Endothelial cell of umbilical vein (primary cell): ENCODE results near the gene ORAI3. TPM values are rescaled to one million over a fixed set of nuclear protein-coding genes. Genes with fewer than 3 reads are reported as not detected.

Experiments
- BruUV-seq: library from RNA; stranded (reverse); fragments of 400-500 nt; replicated peaks from 2 replicates; lab custom pipeline; 2021; lab: Mats Ljungman, UMichigan
- CTCF ChIA-PET: fragments of 300-600, 350-600 bp; sonication (Branson Sonifier 250); formaldehyde crosslinking; loops from one replicate; lab custom pipeline; 2021; ENCODE audit warnings: antibody characterized with exemption, inconsistent platforms; lab: Charles Lee
- POLR2A ChIA-PET: fragments of 300-600, 350-600 bp; sonication (Branson Sonifier 250); formaldehyde crosslinking; loops from one replicate; lab custom pipeline; 2021; ENCODE audit warnings: antibody characterized with exemption, inconsistent platforms; lab: Charles Lee
- DNase-seq: peaks from one replicate; pipeline ENCODE4 v3.0.0-alpha.2; 2011; ENCODE audit warnings: low read depth, low spot score
- FAIRE-seq: peaks from 2 replicates; lab custom pipeline; 2011; peaks lifted over from hg19 to GRCh38; lab: Jason Lieb, UNC
- H2AFZ ChIP-seq: 2 replicates; pipeline ENCODE4 v1.6.0; 2012; ENCODE audit warnings: low read depth, low read length, control low read depth, inconsistent platforms
- H3K27ac ChIP-seq: 2 replicates; pipeline ENCODE4 v1.5.1; 2011; ENCODE audit warnings: low read depth, mild to moderate bottlenecking, control low read depth, low read length, moderate library complexity; ENCODE audit not compliant: insufficient read depth
- H3K27me3 ChIP-seq, 2 experiments: 2 replicates each; pipeline versions ENCODE4 v1.6.0 to v1.6.1; 2011; ENCODE audit warnings: low read length in 2 of 2, mixed read lengths in 1 of 2; ENCODE audit not compliant: control insufficient read depth in 2 of 2, insufficient read depth in 2 of 2
- H3K36me3 ChIP-seq, 2 experiments: 2 replicates in 1 of 2; 3 replicates in 1 of 2; pipeline ENCODE4 v1.5.1; 2011; ENCODE audit warnings: low read length in 2 of 2, mild to moderate bottlenecking in 1 of 2, moderate library complexity in 1 of 2; ENCODE audit not compliant: control insufficient read depth in 2 of 2, insufficient read depth in 2 of 2; ENCODE audit errors: extremely low read depth in 1 of 2
- H3K4me1 ChIP-seq: 3 replicates; pipeline ENCODE4 v1.5.1; 2011; ENCODE audit warnings: mild to moderate bottlenecking, low read length; ENCODE audit not compliant: control insufficient read depth, insufficient read depth; ENCODE audit errors: extremely low read depth
- H3K4me2 ChIP-seq: 2 replicates; pipeline ENCODE4 v1.6.1; 2011; ENCODE audit warnings: low read length, control low read depth, mixed read lengths; ENCODE audit not compliant: insufficient read depth
- H3K4me3 ChIP-seq, 3 experiments: fragments of 200-600 bp in 1 of 3; sonication (generic), shearing (Covaris generic) in 1 of 3; replicated peaks in 1 of 3; 2 replicates each; pipeline ENCODE4 v1.5.1; 2011 to 2016; ENCODE audit warnings: control low read depth in 3 of 3, low read length in 3 of 3, mild to moderate bottlenecking in 2 of 3, inconsistent platforms in 1 of 3, low read depth in 1 of 3, moderate library complexity in 1 of 3; ENCODE audit not compliant: insufficient read depth in 1 of 3
- H3K79me2 ChIP-seq: 2 replicates; pipeline ENCODE4 v1.6.0; 2012; ENCODE audit warnings: low read length, inconsistent platforms; ENCODE audit not compliant: control insufficient read depth, insufficient read depth
- H3K9ac ChIP-seq: replicated peaks from 2 replicates; pipeline ENCODE3; 2011; ENCODE audit warnings: low read length, control low read depth; ENCODE audit not compliant: insufficient read depth; ENCODE audit errors: extremely low read depth
- H3K9me1 ChIP-seq: replicated peaks from 3 replicates; pipeline ENCODE4 v1.6.0; 2011; ENCODE audit warnings: mild to moderate bottlenecking, low read length; ENCODE audit not compliant: control insufficient read depth, insufficient read depth; ENCODE audit errors: extremely low read depth
- H3K9me3 ChIP-seq: replicated peaks from 2 replicates; pipeline ENCODE4 v1.5.1; 2012; ENCODE audit warnings: low read length, inconsistent platforms; ENCODE audit not compliant: control insufficient read depth, insufficient read depth
- H4K20me1 ChIP-seq: replicated peaks from 2 replicates; pipeline ENCODE3; 2011; ENCODE audit warnings: mild to moderate bottlenecking, low read length; ENCODE audit not compliant: control insufficient read depth, insufficient read depth; ENCODE audit errors: extremely low read depth
- EZH2 ChIP-seq: IDR thresholded peaks from 2 replicates; pipeline ENCODE4 v1.6.1; 2012; ENCODE audit warnings: borderline replicate concordance, low read depth, mild to moderate bottlenecking, moderate library complexity, low read length, inconsistent platforms; ENCODE audit not compliant: severe bottlenecking
- FOS ChIP-seq: IDR thresholded peaks from 2 replicates; pipeline ENCODE4 v1.6.1; 2011; ENCODE audit warnings: mild to moderate bottlenecking, low read length, moderate library complexity, borderline replicate concordance; ENCODE audit not compliant: insufficient read depth
- JUN ChIP-seq: IDR thresholded peaks from 2 replicates; pipeline ENCODE4 v1.6.1; 2011; ENCODE audit warnings: borderline replicate concordance, low read depth; ENCODE audit not compliant: insufficient read length, insufficient read depth
- MYC ChIP-seq: IDR thresholded peaks from one replicate; pipeline ENCODE4 v1.6.1; 2011; ENCODE audit warnings: mild to moderate bottlenecking, low read depth, low read length
- POLR2A ChIP-seq: IDR thresholded peaks from 2 replicates; pipeline ENCODE4 v1.6.1; 2012; ENCODE audit warnings: low read depth, mild to moderate bottlenecking, control low read depth, low read length
- POLR2AphosphoS5 ChIP-seq: IDR thresholded peaks from 2 replicates; pipeline ENCODE4 v1.6.1; 2012; ENCODE audit warnings: low read depth, mild to moderate bottlenecking, control low read depth, low read length, moderate library complexity; ENCODE audit not compliant: insufficient read depth
- dilution Hi-C: fragments of 300-500 bp; cut with MboI; formaldehyde crosslinking; loops from one replicate; pipeline ENCODE4 v1.15.0; 2019; ENCODE audit warnings: low sequenced_read_pairs; ENCODE audit not compliant: extremely low pct_ligation_motif_present
- intact Hi-C: fragments of 100-400 bp; cut with micrococcal nuclease; formaldehyde crosslinking; loops from one replicate; pipeline ENCODE4 v1.10.0; 2022
- polyA plus RNA-seq, 4 experiments: library from polyadenylated mRNA; depleted of rRNA in 3 of 4; stranded (reverse) in 3 of 4; unstranded in 1 of 4; fragments of >200 nt; gene quantifications; 2 replicates each; pipeline versions ENCODE4 v1.2.1 to v1.2.3, GENCODE V29; 2011 to 2012; ENCODE audit warnings: missing spikeins in 1 of 4
- total RNA-seq: library from RNA; stranded (reverse); gene quantifications from 2 replicates; pipeline ENCODE4 v1.2.3, GENCODE V29; 2021
- TF ChIP-seq, protein P1 (sequence below), 2 donors: IDR thresholded peaks; 1 replicate in 1 of 2; 2 replicates in 1 of 2; pipeline ENCODE4 v1.5.1; 2011; ENCODE audit warnings: low read length in 2 of 2, mild to moderate bottlenecking in 2 of 2, moderate library complexity in 2 of 2, control low read depth in 1 of 2, inconsistent platforms in 1 of 2, low read depth in 1 of 2; ENCODE audit not compliant: insufficient read depth in 1 of 2; ENCODE audit errors: extremely low read depth in 1 of 2

Gene ORAI3
- total and polyA plus RNA-seq, 2 donors (not counting 3 experiments of a cell fraction or from before 2014, with no cell fraction given) = 17.6 to 25.4 TPM

DNA sequence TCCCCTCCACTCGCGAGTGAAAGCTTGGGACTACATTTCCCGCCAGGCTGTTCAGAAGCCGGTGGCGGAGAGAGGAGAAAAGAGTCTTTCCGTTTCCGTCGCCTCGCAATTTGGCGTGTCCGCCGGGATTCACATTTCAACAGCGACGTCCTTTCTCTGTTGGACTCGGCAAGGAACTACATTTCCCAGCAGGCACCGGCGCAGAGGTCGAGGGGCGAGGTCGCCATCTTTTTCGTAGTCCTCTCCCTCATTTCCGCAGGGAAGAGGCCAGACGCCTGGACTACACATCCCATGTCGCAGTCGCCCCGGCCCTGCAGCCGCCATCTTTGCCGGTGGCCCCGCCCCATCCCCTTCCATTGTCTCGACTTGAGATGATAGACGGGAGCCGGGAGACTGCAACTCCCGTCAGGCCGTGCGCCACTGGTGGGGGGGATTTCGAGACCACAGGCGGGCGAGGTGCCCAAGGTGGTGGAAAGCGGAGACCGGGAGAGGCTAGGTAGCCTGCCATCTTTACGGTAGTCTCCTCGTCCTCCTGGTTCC is 26.4 kb upstream of the ORAI3 start:
- peaks cover 0 to 5% of the 10 kb centered on the region in 2 experiments for H3K36me3 ChIP-seq
- no peaks in the 10 kb centered on the region for H3K9me3 ChIP-seq
- H3K27me3 ChIP-seq = no peaks in the 10 kb centered on the region
- H3K4me2 ChIP-seq = peak overlapping the region; percentile 72
- dilution Hi-C loops = no loop called here
- H3K9ac ChIP-seq = peak overlapping the region; percentile 67
- no peaks in the 10 kb centered on the region for H3K79me2 ChIP-seq
- intact Hi-C loops = loop anchor here (1.0 to 5.0 kb wide), 11 partner anchors 19 to 272 kb away; partner anchors contain the start of genes CFAP119, FBRS, PHKG2 and PRR14
- H3K4me3 ChIP-seq = peak overlapping the region; percentile 18 to 87 (median 67)
- peak overlapping the region; percentile 66 for H3K27ac ChIP-seq
- no peaks in the 10 kb centered on the region for H3K9me1 ChIP-seq
- TF ChIP-seq POLR2AphosphoS5 (no peak), POLR2A (peak; percentile 51), JUN (no peak), MYC (no peak), FOS (no peak), EZH2 (no peak)
- TF ChIP-seq, protein P1, sequence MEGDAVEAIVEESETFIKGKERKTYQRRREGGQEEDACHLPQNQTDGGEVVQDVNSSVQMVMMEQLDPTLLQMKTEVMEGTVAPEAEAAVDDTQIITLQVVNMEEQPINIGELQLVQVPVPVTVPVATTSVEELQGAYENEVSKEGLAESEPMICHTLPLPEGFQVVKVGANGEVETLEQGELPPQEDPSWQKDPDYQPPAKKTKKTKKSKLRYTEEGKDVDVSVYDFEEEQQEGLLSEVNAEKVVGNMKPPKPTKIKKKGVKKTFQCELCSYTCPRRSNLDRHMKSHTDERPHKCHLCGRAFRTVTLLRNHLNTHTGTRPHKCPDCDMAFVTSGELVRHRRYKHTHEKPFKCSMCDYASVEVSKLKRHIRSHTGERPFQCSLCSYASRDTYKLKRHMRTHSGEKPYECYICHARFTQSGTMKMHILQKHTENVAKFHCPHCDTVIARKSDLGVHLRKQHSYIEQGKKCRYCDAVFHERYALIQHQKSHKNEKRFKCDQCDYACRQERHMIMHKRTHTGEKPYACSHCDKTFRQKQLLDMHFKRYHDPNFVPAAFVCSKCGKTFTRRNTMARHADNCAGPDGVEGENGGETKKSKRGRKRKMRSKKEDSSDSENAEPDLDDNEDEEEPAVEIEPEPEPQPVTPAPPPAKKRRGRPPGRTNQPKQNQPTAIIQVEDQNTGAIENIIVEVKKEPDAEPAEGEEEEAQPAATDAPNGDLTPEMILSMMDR (IDR thresholded peaks at IDR 0.05; ENCODE audit: extremely low read depth in 1 of 2, insufficient read depth in 1 of 2, low read depth in 1 of 2, low read length in 2 of 2) = no peak
- POLR2A ChIA-PET = no interaction called here
- DNase-seq = peak; percentile 100
- peak overlapping the region; percentile 57 for H2AFZ ChIP-seq
- H3K4me1 ChIP-seq = peaks cover 2% of the 10 kb centered on the region
- H4K20me1 ChIP-seq = no peaks in the 10 kb centered on the region
- BruUV-seq = TSS peak; percentile 67
- FAIRE-seq = peak; percentile 100
- CTCF ChIA-PET = interaction anchor here (0.7 to 1.0 kb wide), 5 partner anchors 19 to 151 kb away, joined by 3 to 38 read pairs (median 4); no protein-coding TSS in a partner anchor
